ENCODE results near the gene CTAGE9.
"Not testable (repeated sequence)": the region's sequence is repeated elsewhere in the genome, so short reads cannot be mapped to it uniquely, and the experiment has no call there.

Gene CTAGE9

GRCh38 chr6:131727868-131728267 is 17.1 kb upstream of the CTAGE9 start:
- no peak overlapping the region for H3K4me3 ChIP-seq (ENCODE audit: low read length)
- TF ChIP-seq, protein P1, sequence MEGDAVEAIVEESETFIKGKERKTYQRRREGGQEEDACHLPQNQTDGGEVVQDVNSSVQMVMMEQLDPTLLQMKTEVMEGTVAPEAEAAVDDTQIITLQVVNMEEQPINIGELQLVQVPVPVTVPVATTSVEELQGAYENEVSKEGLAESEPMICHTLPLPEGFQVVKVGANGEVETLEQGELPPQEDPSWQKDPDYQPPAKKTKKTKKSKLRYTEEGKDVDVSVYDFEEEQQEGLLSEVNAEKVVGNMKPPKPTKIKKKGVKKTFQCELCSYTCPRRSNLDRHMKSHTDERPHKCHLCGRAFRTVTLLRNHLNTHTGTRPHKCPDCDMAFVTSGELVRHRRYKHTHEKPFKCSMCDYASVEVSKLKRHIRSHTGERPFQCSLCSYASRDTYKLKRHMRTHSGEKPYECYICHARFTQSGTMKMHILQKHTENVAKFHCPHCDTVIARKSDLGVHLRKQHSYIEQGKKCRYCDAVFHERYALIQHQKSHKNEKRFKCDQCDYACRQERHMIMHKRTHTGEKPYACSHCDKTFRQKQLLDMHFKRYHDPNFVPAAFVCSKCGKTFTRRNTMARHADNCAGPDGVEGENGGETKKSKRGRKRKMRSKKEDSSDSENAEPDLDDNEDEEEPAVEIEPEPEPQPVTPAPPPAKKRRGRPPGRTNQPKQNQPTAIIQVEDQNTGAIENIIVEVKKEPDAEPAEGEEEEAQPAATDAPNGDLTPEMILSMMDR (conservative IDR thresholded peaks at IDR 0.05; ENCODE audit: low read depth, low read length), result no peak
- DNase-seq (ENCODE audit: low read depth), result no peak

DNA sequence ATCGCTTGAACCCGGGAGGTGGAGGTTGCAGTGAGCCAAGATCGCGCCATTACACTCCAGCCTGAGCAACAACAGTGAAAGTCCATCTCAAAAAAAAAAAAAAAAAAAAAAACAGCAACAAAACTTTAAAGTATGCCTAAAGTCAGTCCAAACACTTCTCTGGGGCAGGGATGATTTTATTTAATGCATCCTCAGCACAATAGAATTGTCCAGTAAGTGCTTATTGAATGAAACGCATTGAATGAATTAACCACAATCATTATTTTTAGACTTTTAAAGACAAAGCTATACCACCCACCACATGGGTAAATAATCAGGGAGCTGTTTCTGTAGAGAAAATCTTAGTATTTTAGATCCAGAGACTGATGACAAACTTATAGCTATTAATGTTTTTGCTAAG is 16.6 kb upstream of the CTAGE9 start:
- TF ChIP-seq, protein P1 (conservative IDR thresholded peaks at IDR 0.05; ENCODE audit: low read depth, low read length), result no peak
- H3K4me3 ChIP-seq (ENCODE audit: low read length), result no peak overlapping the region
- no peak for DNase-seq (ENCODE audit: low read depth)

DNA sequence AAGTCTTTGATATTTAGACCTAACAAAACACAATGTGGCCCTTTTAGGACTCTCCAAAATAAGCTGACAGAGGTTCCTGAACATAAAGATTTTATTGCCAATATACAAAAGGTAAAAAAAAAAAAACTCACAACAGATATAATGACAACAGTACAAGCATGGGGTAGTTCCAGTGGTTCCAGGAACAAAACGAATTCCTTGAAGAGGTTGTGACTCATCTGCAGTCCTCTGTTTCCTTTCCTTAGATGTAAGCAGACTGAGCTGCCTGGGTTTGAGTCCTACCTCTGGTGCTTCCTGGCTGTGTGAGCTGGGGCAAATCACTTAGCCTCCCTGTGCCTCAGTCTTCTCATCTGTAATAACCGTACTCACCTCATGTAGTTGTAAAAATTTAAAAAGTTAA is 13.3 kb upstream of the CTAGE9 start:
- DNase-seq (ENCODE audit: low read depth), result no peak
- TF ChIP-seq, protein P1 (conservative IDR thresholded peaks at IDR 0.05; ENCODE audit: low read depth, low read length), result no peak
- H3K4me3 ChIP-seq (ENCODE audit: low read length), result no peak overlapping the region

GRCh38 chr6:131721161-131721560 is 10.3 kb upstream of the CTAGE9 start:
- TF ChIP-seq, protein P1 (conservative IDR thresholded peaks at IDR 0.05; ENCODE audit: low read depth, low read length), result no peak
- H3K4me3 ChIP-seq (ENCODE audit: low read length), result no peak overlapping the region
- DNase-seq (ENCODE audit: low read depth), result no peak

- TF ChIP-seq, protein P1 (conservative IDR thresholded peaks at IDR 0.05; ENCODE audit: low read depth, low read length), result no peak
- H3K4me3 ChIP-seq (ENCODE audit: low read length), result no peak overlapping the region
- no peak for DNase-seq (ENCODE audit: low read depth)
Measured at GRCh38 chr6:131717836-131718542, 7.2 kb upstream of the CTAGE9 start.

GRCh38 chr6:131715567-131715966 is 4.8 kb upstream of the CTAGE9 start:
- DNase-seq (ENCODE audit: low read depth); H3K4me3 ChIP-seq (ENCODE audit: low read length): not testable (repeated sequence)

- not testable (repeated sequence) for H3K4me3 ChIP-seq (ENCODE audit: low read length); DNase-seq (ENCODE audit: low read depth)
Measured at GRCh38 chr6:131703905-131704304, 6.9 kb downstream of the CTAGE9 start.

DNA sequence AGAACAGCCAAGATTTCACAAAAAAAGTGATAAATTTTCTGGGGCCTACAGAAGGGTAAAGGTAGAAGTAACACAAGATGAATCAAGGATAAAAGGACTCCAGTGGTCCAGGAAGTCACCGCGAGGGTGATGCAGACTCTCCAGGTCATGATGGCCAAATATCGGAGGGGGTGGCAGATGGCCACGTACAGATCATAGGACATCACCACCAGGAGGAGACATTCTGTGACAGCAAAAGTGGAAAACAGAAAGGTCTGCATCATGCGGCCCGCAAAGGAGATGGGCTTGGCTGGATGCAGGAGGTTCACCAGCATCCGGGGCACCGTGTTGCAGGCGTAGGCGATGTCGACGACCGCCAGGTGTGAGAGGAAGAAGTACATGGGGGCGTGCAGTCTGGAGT is 10.0 kb downstream of the CTAGE9 start:
- not testable (repeated sequence) for H3K4me3 ChIP-seq (ENCODE audit: low read length); DNase-seq (ENCODE audit: low read depth)

GRCh38 chr6:131696956-131697355 is 13.9 kb downstream of the CTAGE9 start:
- TF ChIP-seq, protein P1 (conservative IDR thresholded peaks at IDR 0.05; ENCODE audit: low read depth, low read length), result no peak
- DNase-seq (ENCODE audit: low read depth), result no peak
- H3K4me3 ChIP-seq (ENCODE audit: low read length), result no peak overlapping the region

All from retinal pigment epithelial cell (primary cell).